Sigmoid colon (tissue), 4 donors: ENCODE results near the gene LCE1D.

ENCODE experiments used
- EP300 ChIP-seq, 4 donors: sonication (generic); formaldehyde crosslinking; IDR thresholded peaks; one replicate each; pipeline ENCODE4 v1.6.1; 2017; ENCODE audit warnings: antibody characterized with exemption in 4 of 4
- POLR2A ChIP-seq, 2 donors: fragments of 450-650 bp; IDR thresholded peaks; one replicate each; pipeline ENCODE4 v1.6.1; 2016; ENCODE audit warnings: antibody characterized with exemption in 2 of 2, mild to moderate bottlenecking in 2 of 2, moderate library complexity in 2 of 2

GRCh38 chr1:152753586-152753985 lies 42.9 kb upstream of the LCE1D start:
- TF ChIP-seq POLR2A (IDR thresholded peaks at IDR 0.05), result no peak
- no peak for TF ChIP-seq EP300 (IDR thresholded peaks at IDR 0.05)
